Measurements from ENCODE around the gene UNC45A.

Gene UNC45A

GRCh38 chr15:90966262-90966661, 31.2 kb downstream of the UNC45A start:
- no peak for DNase-seq (ENCODE audit: low spot score)
- no peak for FAIRE-seq

GRCh38 chr15:90967206-90967605, 32.1 kb downstream of the UNC45A start:
- FAIRE-seq (no peak), DNase-seq (ENCODE audit: low spot score) (no peak)

- no peak for DNase-seq (ENCODE audit: low spot score)
- FAIRE-seq: no peak
Observed at GRCh38 chr15:90968434-90968833, 33.3 kb downstream of the UNC45A start.

- FAIRE-seq: no peak
Observed at GRCh38 chr15:90970274-90970673, 35.2 kb downstream of the UNC45A start.

GRCh38 chr15:90972133-90972532, 37.0 kb downstream of the UNC45A start:
- no peak for DNase-seq (ENCODE audit: low spot score)
- FAIRE-seq: no peak

More at GRCh38 chr15:90970274-90970673, 35.2 kb downstream of the UNC45A start:
- no peak for DNase-seq (ENCODE audit: low spot score)

- FAIRE-seq (no peak), DNase-seq (ENCODE audit: low spot score) (no peak)
Observed at GRCh38 chr15:90974216-90974615, 39.1 kb downstream of the UNC45A start.

- DNase-seq (ENCODE audit: low spot score): no peak
- FAIRE-seq: no peak
Observed at GRCh38 chr15:90979582-90979981, 44.5 kb downstream of the UNC45A start.

GRCh38 chr15:90981681-90982080, 46.6 kb downstream of the UNC45A start:
- DNase-seq (ENCODE audit: low spot score) (no peak), FAIRE-seq (no peak)

- DNase-seq (ENCODE audit: low spot score) (no peak), FAIRE-seq (no peak)
Observed at GRCh38 chr15:90982135-90982534, 47.0 kb downstream of the UNC45A start.

- no peak for DNase-seq (ENCODE audit: low spot score)
- no peak for FAIRE-seq
Observed at GRCh38 chr15:90986790-90987507, 51.9 kb downstream of the UNC45A start.

- no peak for DNase-seq (ENCODE audit: low spot score)
- FAIRE-seq: no peak
Observed at GRCh38 chr15:90987561-90988141, 52.6 kb downstream of the UNC45A start.

GRCh38 chr15:90988296-90988695, 53.2 kb downstream of the UNC45A start:
- FAIRE-seq: no peak
- no peak for DNase-seq (ENCODE audit: low spot score)

- FAIRE-seq: no peak
Observed at GRCh38 chr15:90989040-90989768, 54.1 kb downstream of the UNC45A start.

GRCh38 chr15:90990446-90990845, 55.4 kb downstream of the UNC45A start:
- DNase-seq (ENCODE audit: low spot score) (no peak), FAIRE-seq (no peak)

More at GRCh38 chr15:90989040-90989768, 54.1 kb downstream of the UNC45A start:
- no peak for DNase-seq (ENCODE audit: low spot score)

- DNase-seq (ENCODE audit: low spot score): no peak
- FAIRE-seq: no peak
Observed at GRCh38 chr15:90991587-90992285, 56.7 kb downstream of the UNC45A start.

- FAIRE-seq (no peak), DNase-seq (ENCODE audit: low spot score) (peak; percentile 33)
Observed at GRCh38 chr15:90994059-90994416, 59.0 kb downstream of the UNC45A start.

GRCh38 chr15:90994417-90995311, 59.6 kb downstream of the UNC45A start, which contains the start of gene PRC1:
Gene PRC1 (minus strand): TSS chr15:90994535. CDS start chr15:90994417, 118 bp downstream.
- peak; percentile 44 for FAIRE-seq
- peak; percentile 100 for DNase-seq (ENCODE audit: low spot score)

GRCh38 chr15:90998737-90999136, 63.7 kb downstream of the UNC45A start:
- no peak for FAIRE-seq

GRCh38 chr15:91001209-91001608, 66.1 kb downstream of the UNC45A start:
- FAIRE-seq (no peak), DNase-seq (ENCODE audit: low spot score) (no peak)

More at GRCh38 chr15:90998737-90999136, 63.7 kb downstream of the UNC45A start:
- no peak for DNase-seq (ENCODE audit: low spot score)
